GM18508 (cell line): Measurements from ENCODE around the gene PIN4.
A peak's percentile ranks its signal among the peaks of the same experiment; 100 is the strongest.
"Not testable (repeated sequence)": the region's sequence is repeated elsewhere in the genome, so short reads cannot be mapped to it uniquely, and the experiment has no call there.

Source experiments
- ATAC-seq: cut with Tn5 transposase; IDR thresholded peaks from one replicate; pipeline ENCODE4 v1.9.1; 2021; ENCODE audit warnings: moderate number of reproducible peaks; ENCODE audit not compliant: insufficient read depth, unreplicated experiment

PIN4 gene

GRCh38 chrX:72181178-72182125 lies at the start of gene PIN4:
Gene PIN4 (plus strand): TSS chrX:72181757. CDS start chrX:72181786, 29 bp downstream.
- ATAC-seq, result peak; percentile 82

GRCh38 chrX:72132456-72132855 lies 49.1 kb upstream of the PIN4 start:
- ATAC-seq, result no peak

- ATAC-seq, result no peak
Measured at GRCh38 chrX:72133851-72134546, 47.6 kb upstream of the PIN4 start.

- no peak for ATAC-seq
Measured at GRCh38 chrX:72137846-72138495, 43.6 kb upstream of the PIN4 start.

GRCh38 chrX:72139538-72139937 lies 42.0 kb upstream of the PIN4 start:
- no peak for ATAC-seq

- no peak for ATAC-seq
Measured at GRCh38 chrX:72141372-72142004, 40.1 kb upstream of the PIN4 start.

GRCh38 chrX:72142094-72142793 lies 39.3 kb upstream of the PIN4 start:
- ATAC-seq, result no peak

GRCh38 chrX:72142794-72143608 lies 38.6 kb upstream of the PIN4 start:
- ATAC-seq, result no peak

- no peak for ATAC-seq
Measured at GRCh38 chrX:72143609-72143907, 38.0 kb upstream of the PIN4 start.

- no peak for ATAC-seq
Measured at GRCh38 chrX:72145181-72145580, 36.4 kb upstream of the PIN4 start.

GRCh38 chrX:72146527-72146926 lies 35.0 kb upstream of the PIN4 start:
- ATAC-seq, result no peak

GRCh38 chrX:72158773-72159172 lies 22.8 kb upstream of the PIN4 start:
- ATAC-seq, result no peak

GRCh38 chrX:72159769-72160168 lies 21.8 kb upstream of the PIN4 start:
- ATAC-seq, result no peak

GRCh38 chrX:72165551-72165950 lies 16.0 kb upstream of the PIN4 start:
- no peak for ATAC-seq

GRCh38 chrX:72169008-72169728 lies 12.4 kb upstream of the PIN4 start:
- no peak for ATAC-seq

- ATAC-seq, result not testable (repeated sequence)
Measured at GRCh38 chrX:72176289-72176688, 5.3 kb upstream of the PIN4 start.

GRCh38 chrX:72176981-72177380 lies 4.6 kb upstream of the PIN4 start:
- ATAC-seq, result no peak

GRCh38 chrX:72180539-72180938 lies 1.0 kb upstream of the PIN4 start:
- ATAC-seq, result no peak

- no peak for ATAC-seq
Measured at GRCh38 chrX:72182924-72183323, 1.4 kb downstream of the PIN4 start.
